PFSK-1 (cell line): ENCODE measurements around the gene MPPED1.

ENCODE experiments used
- FOXP2 ChIP-seq: optimal IDR thresholded peaks from 2 replicates; pipeline ENCODE3; 2011; ENCODE audit warnings: borderline replicate concordance, control low read depth, inconsistent platforms; ENCODE audit not compliant: insufficient read depth; ENCODE audit errors: extremely low read length, extremely low read depth
- POLR2AphosphoS5 ChIP-seq: IDR thresholded peaks from 2 replicates; pipeline ENCODE4 v1.6.1; 2012; ENCODE audit warnings: low read depth, mild to moderate bottlenecking, control low read depth, low read length, moderate library complexity
- REST ChIP-seq, 2 experiments: IDR thresholded peaks; 2 replicates each; pipeline versions ENCODE4 v1.6.1 to v1.8.0; 2011 to 2012; ENCODE audit warnings: low read depth in 2 of 2, low read length in 2 of 2, control low read depth in 1 of 2, inconsistent platforms in 1 of 2, mild to moderate bottlenecking in 1 of 2, moderate library complexity in 1 of 2; ENCODE audit not compliant: insufficient read depth in 1 of 2
- TAF1 ChIP-seq: IDR thresholded peaks from 2 replicates; pipeline ENCODE4 v1.6.1; 2012; ENCODE audit warnings: low read length, control low read depth, borderline replicate concordance; ENCODE audit not compliant: insufficient read depth

- TF ChIP-seq REST (IDR thresholded peaks at IDR 0.05; ENCODE audit: insufficient read depth in 1 of 2, low read depth in 2 of 2, low read length in 2 of 2), result no peak
- no peak for TF ChIP-seq TAF1
- TF ChIP-seq FOXP2, result no peak
- TF ChIP-seq POLR2AphosphoS5, result no peak
Measured at GRCh38 chr22:43477966-43478365, 66.2 kb downstream of the MPPED1 start.
